HEK293 (cell line): ENCODE measurements around the gene ABCC3.

Experiments used
- SP2 ChIP-seq: fragments of 450-650 bp; formaldehyde crosslinking; IDR thresholded peaks from 2 replicates; pipeline ENCODE4 v1.5.1; 2016; ENCODE audit warnings: missing biosample characterization, missing genetic modification characterization
- ZNF433 ChIP-seq: fragments of 450-650 bp; formaldehyde crosslinking; IDR thresholded peaks from 2 replicates; pipeline ENCODE4 v1.5.1; 2016; ENCODE audit warnings: missing biosample characterization, missing genetic modification characterization, low read depth

DNA sequence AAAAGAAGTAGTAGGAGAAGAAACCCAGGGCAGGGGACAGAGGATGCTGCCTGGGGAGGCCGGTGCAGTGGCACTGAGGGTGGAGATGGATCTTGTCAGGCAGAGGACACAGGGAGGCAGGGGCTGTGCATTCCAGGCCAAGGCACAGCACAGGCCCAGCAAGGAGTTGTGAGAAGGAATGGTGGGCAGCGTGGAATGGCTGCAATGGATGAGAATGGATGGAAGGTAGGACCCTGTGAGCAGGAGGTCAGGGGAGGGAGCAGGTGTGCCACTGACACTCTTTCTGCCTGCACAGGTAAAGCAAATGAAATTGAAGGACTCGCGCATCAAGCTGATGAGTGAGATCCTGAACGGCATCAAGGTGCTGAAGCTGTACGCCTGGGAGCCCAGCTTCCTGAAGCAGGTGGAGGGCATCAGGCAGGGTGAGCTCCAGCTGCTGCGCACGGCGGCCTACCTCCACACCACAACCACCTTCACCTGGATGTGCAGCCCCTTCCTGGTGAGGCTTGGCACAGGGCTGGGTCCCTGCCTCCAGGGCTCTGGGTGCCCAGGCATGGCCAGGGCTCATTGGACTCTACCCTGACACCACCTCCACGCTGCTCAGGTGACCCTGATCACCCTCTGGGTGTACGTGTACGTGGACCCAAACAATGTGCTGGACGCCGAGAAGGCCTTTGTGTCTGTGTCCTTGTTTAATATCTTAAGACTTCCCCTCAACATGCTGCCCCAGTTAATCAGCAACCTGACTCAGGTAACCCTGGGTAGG lies 32.8 kb downstream of the ABCC3 start:
- TF ChIP-seq SP2 (no peak), ZNF433 (no peak)
